Muscle of leg (tissue), 11 donors: Measurements from ENCODE around the gene LMAN1L. TPM values are rescaled to one million over a fixed set of nuclear protein-coding genes. Genes with fewer than 3 reads are reported as not detected.

Experiments
- DNase-seq: peaks from one replicate; pipeline ENCODE4 v3.0.0; 2013
- H3K27ac ChIP-seq: one replicate; pipeline ENCODE4 v1.5.1; 2013; ENCODE audit warnings: mild to moderate bottlenecking, low read length, control low read depth
- H3K27me3 ChIP-seq: one replicate; pipeline ENCODE4 v1.6.1; 2013; ENCODE audit warnings: low read length; ENCODE audit not compliant: control insufficient read depth, insufficient read depth
- H3K36me3 ChIP-seq: one replicate; pipeline ENCODE4 v1.6.1; 2013; ENCODE audit warnings: low read length; ENCODE audit not compliant: control insufficient read depth, insufficient read depth
- H3K4me1 ChIP-seq: one replicate; pipeline ENCODE4 v1.6.1; 2013; ENCODE audit warnings: low read length; ENCODE audit not compliant: control insufficient read depth, insufficient read depth
- H3K4me3 ChIP-seq: one replicate; pipeline ENCODE4 v1.5.1; 2013; ENCODE audit warnings: low read length, control low read depth
- H3K9me3 ChIP-seq: replicated peaks from 2 replicates; pipeline ENCODE4 v1.6.1; 2013; ENCODE audit warnings: low read depth, low read length; ENCODE audit not compliant: control insufficient read depth
- WGBS: methylation state at CpG from one replicate; pipeline ENCODE4 v1.1.5; 2013; ENCODE audit warnings: missing lambda C conversion rate; ENCODE audit not compliant: insufficient coverage; 5-methylcytosine and 5-hydroxymethylcytosine counted together
- polyA plus RNA-seq, 8 donors: library from polyadenylated mRNA; unstranded; fragments of 120-200 nt; gene quantifications; one replicate each; pipeline versions ENCODE4 v1.2.1 to v1.2.3, GENCODE V29; 2013; ENCODE audit warnings: inconsistent platforms in 1 of 8, low replicate concordance in 1 of 8; ENCODE audit not compliant: insufficient read length in 8 of 8, insufficient read depth in 1 of 8
- total RNA-seq: library from RNA; stranded (reverse); fragments of 120-200 nt; gene quantifications from one replicate; pipeline ENCODE4 v1.2.4, GENCODE V29; 2013

The LMAN1L gene
- total and polyA plus RNA-seq, 9 donors: 0.04 to 0.27 (median 0.22) TPM; not detected in 6

GRCh38 chr15:74816624-74817369, 4.2 kb downstream of the LMAN1L start:
- no peaks in the 10 kb centered on the region for H3K9me3 ChIP-seq
- no peaks in the 10 kb centered on the region for H3K36me3 ChIP-seq
- WGBS: 34% methylated on average over 8 of the region's 19 CpGs
- H3K4me1 ChIP-seq: peaks cover 4% of the 10 kb centered on the region
- no peak overlapping the region for H3K4me3 ChIP-seq
- no peak overlapping the region for H3K27ac ChIP-seq
- DNase-seq: no peak
- peaks cover 9% of the 10 kb centered on the region for H3K27me3 ChIP-seq

- H3K4me3 ChIP-seq: no peak overlapping the region
- no peak for DNase-seq
Measured at GRCh38 chr15:74817370-74817737, 4.7 kb downstream of the LMAN1L start.

GRCh38 chr15:74820056-74820455, 7.4 kb downstream of the LMAN1L start:
- Histone ChIP-seq H3K4me3 (no peak overlapping the region), H3K27me3 (peaks cover 21% of the 10 kb centered on the region), H3K27ac (no peak overlapping the region), H3K9me3 (no peaks in the 10 kb centered on the region), H3K4me1 (peaks cover 2% of the 10 kb centered on the region), H3K36me3 (no peaks in the 10 kb centered on the region)
- 87% methylated on average over 4 of the region's 5 CpGs for WGBS
- DNase-seq: no peak

More at GRCh38 chr15:74817370-74817737, 4.7 kb downstream of the LMAN1L start:
- peaks cover 4% of the 10 kb centered on the region for H3K4me1 ChIP-seq
- H3K9me3 ChIP-seq: no peaks in the 10 kb centered on the region
- no peak overlapping the region for H3K27ac ChIP-seq
- H3K27me3 ChIP-seq: peaks cover 12% of the 10 kb centered on the region
- H3K36me3 ChIP-seq: no peaks in the 10 kb centered on the region
- WGBS: 14% methylated on average over 8 of the region's 9 CpGs

GRCh38 chr15:74821091-74821789, 8.6 kb downstream of the LMAN1L start:
- no peak for DNase-seq
- WGBS: 36% methylated on average over 7 of the region's 11 CpGs
- peaks cover 33% of the 10 kb centered on the region for H3K27me3 ChIP-seq

GRCh38 chr15:74821790-74822158, 9.1 kb downstream of the LMAN1L start:
- Histone ChIP-seq H3K27ac (no peak overlapping the region), H3K4me1 (peaks cover 7% of the 10 kb centered on the region), H3K36me3 (no peaks in the 10 kb centered on the region), H3K27me3 (peaks cover 37% of the 10 kb centered on the region), H3K4me3 (no peak overlapping the region), H3K9me3 (no peaks in the 10 kb centered on the region)
- 88% methylated on average over 6 of the region's 7 CpGs for WGBS
- no peak for DNase-seq

More at GRCh38 chr15:74821091-74821789, 8.6 kb downstream of the LMAN1L start:
- Histone ChIP-seq H3K9me3 (no peaks in the 10 kb centered on the region), H3K4me1 (peaks cover 4% of the 10 kb centered on the region), H3K36me3 (no peaks in the 10 kb centered on the region), H3K27ac (no peak overlapping the region), H3K4me3 (no peak overlapping the region)

- no peak for DNase-seq
- 44% methylated on average over 1 of the region's 4 CpGs for WGBS
- H3K4me3 ChIP-seq: no peak overlapping the region
Measured at GRCh38 chr15:74822233-74822632, 9.6 kb downstream of the LMAN1L start.

GRCh38 chr15:74823324-74823723, 10.7 kb downstream of the LMAN1L start:
- H3K4me3 ChIP-seq: no peak overlapping the region
- H3K27ac ChIP-seq: no peak overlapping the region
- DNase-seq: no peak
- no peaks in the 10 kb centered on the region for H3K9me3 ChIP-seq
- peaks cover 48% of the 10 kb centered on the region for H3K27me3 ChIP-seq
- H3K36me3 ChIP-seq: no peaks in the 10 kb centered on the region
- H3K4me1 ChIP-seq: peaks cover 7% of the 10 kb centered on the region
- WGBS: 61% methylated on average over 6 of the region's 6 CpGs

More at GRCh38 chr15:74822233-74822632, 9.6 kb downstream of the LMAN1L start:
- Histone ChIP-seq H3K4me1 (peaks cover 7% of the 10 kb centered on the region), H3K36me3 (no peaks in the 10 kb centered on the region), H3K27me3 (peaks cover 41% of the 10 kb centered on the region), H3K9me3 (no peaks in the 10 kb centered on the region), H3K27ac (no peak overlapping the region)

GRCh38 chr15:74824976-74825375, 12.3 kb downstream of the LMAN1L start:
- DNase-seq: no peak
- Histone ChIP-seq H3K27ac (no peak overlapping the region), H3K9me3 (no peaks in the 10 kb centered on the region), H3K4me1 (peaks cover 7% of the 10 kb centered on the region), H3K4me3 (no peak overlapping the region), H3K27me3 (peaks cover 51% of the 10 kb centered on the region), H3K36me3 (no peaks in the 10 kb centered on the region)
- WGBS: 61% methylated on average over 7 of the region's 7 CpGs

GRCh38 chr15:74825866-74826265, 13.2 kb downstream of the LMAN1L start:
- H3K4me1 ChIP-seq: peaks cover 14% of the 10 kb centered on the region
- no peaks in the 10 kb centered on the region for H3K36me3 ChIP-seq
- no peak overlapping the region for H3K4me3 ChIP-seq
- no peaks in the 10 kb centered on the region for H3K9me3 ChIP-seq
- DNase-seq: no peak
- no peak overlapping the region for H3K27ac ChIP-seq
- H3K27me3 ChIP-seq: peaks cover 51% of the 10 kb centered on the region
- 33% methylated on average over 6 of the region's 10 CpGs for WGBS

- peaks cover 51% of the 10 kb centered on the region for H3K27me3 ChIP-seq
- H3K4me1 ChIP-seq: peaks cover 20% of the 10 kb centered on the region
- 0% methylated on average over 23 of the region's 44 CpGs for WGBS
- no peak for DNase-seq
- no peaks in the 10 kb centered on the region for H3K9me3 ChIP-seq
- H3K27ac ChIP-seq: no peak within 1 kb of the TSS
- no peak within 1 kb of the TSS for H3K4me3 ChIP-seq
- H3K36me3 ChIP-seq: no peaks in the 10 kb centered on the region
Measured at GRCh38 chr15:74826364-74826819, 13.8 kb downstream of the LMAN1L start, which contains the start of gene CPLX3. Gene CPLX3 (plus strand): TSS chr15:74826627. CDS start chr15:74826704, 77 bp downstream.
